Measurements from ENCODE around the gene PLXDC2. TPM values are rescaled to one million over a fixed set of nuclear protein-coding genes. Genes with fewer than 3 reads are reported as not detected.

Gene PLXDC2
- total RNA-seq, 1 experiment from 2014 or later = 38.7 TPM

DNA sequence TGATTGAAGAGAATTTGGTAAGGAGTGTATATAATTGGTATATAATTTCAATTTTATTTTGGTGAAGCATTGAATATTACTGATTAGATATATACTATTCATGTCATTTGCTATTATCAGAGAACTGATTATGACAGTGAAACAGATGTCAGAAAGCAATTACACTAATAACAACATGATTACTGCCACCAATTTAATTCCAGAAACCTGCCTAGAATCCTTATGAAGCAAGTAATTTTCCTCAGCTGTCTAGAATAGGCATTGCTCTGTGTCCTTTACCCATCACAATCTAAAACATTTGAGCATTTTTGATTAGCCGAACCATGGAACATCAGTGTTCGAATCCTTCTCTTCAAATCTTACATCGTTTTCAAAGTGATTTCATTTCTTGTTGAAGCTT is 24.5 kb downstream of the PLXDC2 start:
- no peak overlapping the region for H2AFZ ChIP-seq (ENCODE audit: low read length)
- Mint-ChIP-seq H3K27ac (peak overlapping the region in 1 of 3 experiments; percentile 31; a peak in 1 of 7 replicates), H3K36me3 (ENCODE audit: insufficient read depth in 1 of 3, low read depth in 3 of 3) (peaks cover 0 to 2% (median 0%) of the 10 kb centered on the region in 3 experiments; a peak in 1 of 7 replicates), H3K9me3 (no peaks in the 10 kb centered on the region; a peak in 1 of 5 replicates), H3K4me3 (no peak overlapping the region), H3K4me1 (peaks cover 52 to 58% of the 10 kb centered on the region in 2 experiments), H3K27me3 (ENCODE audit: low read depth) (no peaks in the 10 kb centered on the region)
- H3K27ac ChIP-seq (ENCODE audit: insufficient read length, low read depth, low read length) = no peak overlapping the region
- H3K56ac ChIP-seq (ENCODE audit: insufficient read length, low read depth, low read length) = no peak overlapping the region
- H4K5ac ChIP-seq (ENCODE audit: insufficient read length, low read depth, low read length) = no peak overlapping the region
- H2BK120ac ChIP-seq (ENCODE audit: low read depth, low read length, poor library complexity, severe bottlenecking) = no peak overlapping the region
- no peaks in the 10 kb centered on the region for H3K27me3 ChIP-seq (ENCODE audit: insufficient read depth, low read length)
- no peaks in the 10 kb centered on the region for H4K20me1 ChIP-seq (ENCODE audit: control insufficient read depth, insufficient read depth, insufficient read length)
- no peaks in the 10 kb centered on the region for H3K9me3 ChIP-seq (ENCODE audit: control insufficient read depth, low read depth, low read length)
- no peak overlapping the region for H3K4me2 ChIP-seq (ENCODE audit: insufficient read depth, insufficient read length, low read length)
- no peak for DNase-seq
- no peak overlapping the region for H3K18ac ChIP-seq (ENCODE audit: insufficient read length, low read depth, low read length)
- no peak overlapping the region for H4K8ac ChIP-seq (replicated peaks; ENCODE audit: insufficient read length, low read depth, low read length)
- H2BK20ac ChIP-seq (ENCODE audit: low read depth, low read length, poor library complexity, severe bottlenecking) = no peak overlapping the region
- no peak for TF ChIP-seq CTCF (conservative IDR thresholded peaks at IDR 0.05)
- no peak overlapping the region for H3K14ac ChIP-seq (ENCODE audit: insufficient read depth, low read length)
- H3K23ac ChIP-seq (ENCODE audit: insufficient read length, low read depth, low read length) = no peak overlapping the region
- H3K4ac ChIP-seq (ENCODE audit: low read depth, low read length) = no peak overlapping the region
- H2AK5ac ChIP-seq (ENCODE audit: insufficient read length, low read length) = no peak overlapping the region
- H3K9ac ChIP-seq (ENCODE audit: extremely low read depth, insufficient read length, low read length) = no peak overlapping the region
- H3K4me1 ChIP-seq (ENCODE audit: insufficient read depth, low read length) = peaks cover 11% of the 10 kb centered on the region; the same call in 1 of the 2 replicates
- no peaks in the 10 kb centered on the region for H3K23me2 ChIP-seq (ENCODE audit: insufficient read length, low read depth, low read length, poor library complexity, severe bottlenecking)
- H3K79me1 ChIP-seq (ENCODE audit: insufficient read depth, low read depth, low read length, poor library complexity, severe bottlenecking) = peaks cover 4% of the 10 kb centered on the region
- no CpG with 5 or more reads among the region's 3 CpGs for WGBS (ENCODE audit: extremely low coverage, insufficient read length, low lambda C conversion rate)
- H3K79me2 ChIP-seq (ENCODE audit: insufficient read depth, low read length) = peaks cover 12% of the 10 kb centered on the region
- H2BK15ac ChIP-seq (ENCODE audit: low read depth, low read length) = no peak overlapping the region
- no peak overlapping the region for H3T11ph ChIP-seq (ENCODE audit: low read length)
- no peak overlapping the region for H2BK12ac ChIP-seq (ENCODE audit: insufficient read length, low read depth, low read length)
- no peak overlapping the region for H2BK5ac ChIP-seq (ENCODE audit: insufficient read length, low read length)
- H4K91ac ChIP-seq (ENCODE audit: insufficient read length, low read depth, low read length) = no peak overlapping the region

Measured in H9 (cell line).